H1 (cell line): ENCODE results near the gene ZNF598. TPM values are rescaled to one million over a fixed set of nuclear protein-coding genes. Genes with fewer than 3 reads are reported as not detected.

Experiments used
- CTCF ChIA-PET: fragments of 300-600 bp; sonication (Branson Sonifier 250); formaldehyde crosslinking; loops from one replicate; lab custom pipeline; 2021; ENCODE audit not compliant: partially characterized antibody; lab: Charles Lee
- POLR2A ChIA-PET: fragments of 300-600 bp; sonication (Branson Sonifier 250); formaldehyde crosslinking; loops from one replicate; lab custom pipeline; 2021; ENCODE audit warnings: inconsistent platforms; ENCODE audit not compliant: partially characterized antibody; lab: Charles Lee
- DNase-seq, 2 experiments: peaks; one replicate each; pipeline versions ENCODE4 v3.0.0 to v3.0.0-alpha.2; 2010 to 2022; ENCODE audit warnings: low spot score in 2 of 2, low read depth in 1 of 2, mixed read lengths in 1 of 2
- FAIRE-seq: peaks from 2 replicates; lab custom pipeline; 2011; peaks lifted over from hg19 to GRCh38; lab: Jason Lieb, UNC
- H2AFZ ChIP-seq: 2 replicates; pipeline ENCODE4 v1.8.1; 2012; ENCODE audit warnings: low read length, inconsistent platforms
- H2AK5ac ChIP-seq: 2 replicates; pipeline ENCODE4 v1.6.1; 2013; ENCODE audit warnings: low read depth, low read length
- H2BK120ac ChIP-seq: replicated peaks from 2 replicates; pipeline ENCODE3; 2013; ENCODE audit warnings: low read depth, low read length, inconsistent platforms
- H2BK12ac ChIP-seq: 2 replicates; pipeline ENCODE4 v1.6.1; 2013; ENCODE audit warnings: low read depth, low read length
- H2BK15ac ChIP-seq: 2 replicates; pipeline ENCODE4 v1.6.1; 2013; ENCODE audit warnings: low read length
- H2BK20ac ChIP-seq: 2 replicates; pipeline ENCODE4 v1.6.1; 2013; ENCODE audit warnings: low read length
- H2BK5ac ChIP-seq: 2 replicates; pipeline ENCODE4 v1.6.1; 2013; ENCODE audit warnings: low read depth, low read length
- H3K14ac ChIP-seq: 2 replicates; pipeline ENCODE4 v1.6.1; 2013; ENCODE audit warnings: inconsistent platforms; ENCODE audit not compliant: insufficient read length
- H3K18ac ChIP-seq: 2 replicates; pipeline ENCODE4 v1.6.1; 2013; ENCODE audit warnings: low read length; ENCODE audit errors: extremely low read depth
- H3K23ac ChIP-seq: 2 replicates; pipeline ENCODE4 v1.6.1; 2013; ENCODE audit warnings: inconsistent platforms; ENCODE audit not compliant: insufficient read length
- H3K23me2 ChIP-seq: 2 replicates; pipeline ENCODE4 v1.6.1; 2013; ENCODE audit warnings: low read depth, low read length
- H3K27ac ChIP-seq: 2 replicates; pipeline ENCODE4 v1.6.1; 2011; ENCODE audit warnings: low read depth, low read length, inconsistent platforms
- H3K27me3 ChIP-seq, 4 experiments: replicated peaks in 1 of 4; 1 replicate in 1 of 4; 2 replicates in 3 of 4; pipeline versions ENCODE4 v1.6.1 to v1.8.1; 2011 to 2013; ENCODE audit warnings: low read length in 3 of 4, mild to moderate bottlenecking in 3 of 4, inconsistent platforms in 2 of 4, mixed read lengths in 2 of 4, moderate library complexity in 1 of 4; ENCODE audit not compliant: control insufficient read depth in 3 of 4, insufficient read depth in 3 of 4; ENCODE audit errors: extremely low read depth in 1 of 4
- H3K36me3 ChIP-seq, 4 experiments: 2 replicates each; pipeline versions ENCODE4 v1.6.1 to v1.8.1; 2011 to 2013; ENCODE audit warnings: mild to moderate bottlenecking in 4 of 4, low read length in 3 of 4, moderate library complexity in 2 of 4, control low read depth in 1 of 4, inconsistent platforms in 1 of 4; ENCODE audit not compliant: insufficient read depth in 4 of 4, control insufficient read depth in 2 of 4
- H3K4ac ChIP-seq: replicated peaks from 2 replicates; pipeline ENCODE3; 2013; ENCODE audit warnings: low read length, low read depth, mixed read lengths, inconsistent platforms; ENCODE audit not compliant: insufficient read length
- H3K4me1 ChIP-seq, 4 experiments: replicated peaks in 1 of 4; 1 replicate in 1 of 4; 2 replicates in 3 of 4; pipeline versions ENCODE4 v1.6.1 to v1.8.1; 2011 to 2013; ENCODE audit warnings: low read length in 3 of 4, inconsistent platforms in 2 of 4, mixed read lengths in 1 of 4; ENCODE audit not compliant: insufficient read depth in 4 of 4, control insufficient read depth in 3 of 4
- H3K4me2 ChIP-seq, 2 experiments: 2 replicates each; pipeline versions ENCODE4 v1.6.1 to v1.8.1; 2011 to 2013; ENCODE audit warnings: low read depth in 2 of 2, low read length in 2 of 2, control low read depth in 1 of 2, inconsistent platforms in 1 of 2, mild to moderate bottlenecking in 1 of 2; ENCODE audit not compliant: insufficient read depth in 1 of 2
- H3K4me3 ChIP-seq, 4 experiments: fragments of 200-600, 300-600 bp in 1 of 4; sonication (generic), shearing (Covaris generic), sonication (Bioruptor Twin) in 1 of 4; 2 replicates each; pipeline versions ENCODE4 v1.5.1 to v1.8.1; 2011 to 2016; ENCODE audit warnings: low read length in 4 of 4, low read depth in 3 of 4, control low read depth in 2 of 4, inconsistent platforms in 2 of 4, mild to moderate bottlenecking in 2 of 4, mixed read lengths in 1 of 4, moderate library complexity in 1 of 4; ENCODE audit not compliant: insufficient read depth in 2 of 4; ENCODE audit errors: extremely low read depth in 1 of 4
- H3K56ac ChIP-seq: replicated peaks from 2 replicates; pipeline ENCODE3; 2013; ENCODE audit warnings: low read depth, mild to moderate bottlenecking, mixed read lengths, low read length, inconsistent platforms; ENCODE audit not compliant: insufficient read length
- H3K79me1 ChIP-seq: 2 replicates; pipeline ENCODE4 v1.6.1; 2013; ENCODE audit warnings: low read depth, low read length, control low read depth
- H3K79me2 ChIP-seq, 2 experiments: 2 replicates each; pipeline versions ENCODE4 v1.6.1 to v1.8.1; 2012 to 2013; ENCODE audit warnings: low read length in 2 of 2, mild to moderate bottlenecking in 2 of 2, inconsistent platforms in 1 of 2; ENCODE audit not compliant: insufficient read depth in 2 of 2, control insufficient read depth in 1 of 2
- H3K9ac ChIP-seq, 4 experiments: replicated peaks in 1 of 4; 1 replicate in 1 of 4; 2 replicates in 3 of 4; pipeline versions ENCODE4 v1.6.1 to v1.8.1; 2011 to 2013; ENCODE audit warnings: low read depth in 3 of 4, low read length in 3 of 4, control low read depth in 2 of 4, mild to moderate bottlenecking in 2 of 4, moderate library complexity in 2 of 4, inconsistent platforms in 1 of 4; ENCODE audit errors: extremely low read depth in 1 of 4
- H3K9me3 ChIP-seq, 2 experiments: 2 replicates each; pipeline versions ENCODE4 v1.6.1 to v1.8.1; 2012 to 2013; ENCODE audit warnings: mild to moderate bottlenecking in 2 of 2, moderate library complexity in 2 of 2, control low read depth in 1 of 2, inconsistent platforms in 1 of 2, low read depth in 1 of 2, low read length in 1 of 2, mixed read lengths in 1 of 2; ENCODE audit not compliant: insufficient read depth in 2 of 2
- H4K20me1 ChIP-seq, 2 experiments: replicated peaks in 1 of 2; 2 replicates each; pipeline versions ENCODE3 to v1.8.1; 2011 to 2013; ENCODE audit warnings: inconsistent platforms in 2 of 2, low read length in 2 of 2, mild to moderate bottlenecking in 1 of 2; ENCODE audit not compliant: insufficient read depth in 2 of 2, control insufficient read depth in 1 of 2
- H4K5ac ChIP-seq: 2 replicates; pipeline ENCODE4 v1.6.1; 2013; ENCODE audit warnings: low read length, low read depth, mixed read lengths, inconsistent platforms; ENCODE audit not compliant: insufficient read length
- H4K8ac ChIP-seq: 2 replicates; pipeline ENCODE4 v1.8.0; 2013; ENCODE audit warnings: mild to moderate bottlenecking, moderate library complexity, low read length, inconsistent platforms; ENCODE audit not compliant: insufficient read depth; ENCODE audit errors: extremely low read depth
- H4K91ac ChIP-seq: replicated peaks from 2 replicates; pipeline ENCODE3; 2013; ENCODE audit warnings: low read length, mixed read lengths, inconsistent platforms; ENCODE audit not compliant: insufficient read length
- ASH2L ChIP-seq: fragments of 200-600, 300-600 bp; sonication (generic); IDR thresholded peaks from one replicate; pipeline ENCODE4 v1.7.1; 2017; ENCODE audit warnings: low read length
- CBX5 ChIP-seq: fragments of 300-800, 300-1000 bp; sonication (generic); IDR thresholded peaks from 2 replicates; pipeline ENCODE4 v1.7.1; 2016; ENCODE audit warnings: antibody characterized with exemption, low read length, low read depth
- E2F6 ChIP-seq: IDR thresholded peaks from 2 replicates; pipeline ENCODE4 v1.6.1; 2012; ENCODE audit warnings: inconsistent platforms
- EP300 ChIP-seq, 2 experiments: IDR thresholded peaks; 1 replicate in 1 of 2; 2 replicates in 1 of 2; pipeline ENCODE4 v1.6.1; 2011 to 2012; ENCODE audit warnings: low read depth in 2 of 2, low read length in 2 of 2, mild to moderate bottlenecking in 2 of 2, borderline replicate concordance in 1 of 2, inconsistent platforms in 1 of 2, moderate library complexity in 1 of 2
- JUND ChIP-seq: IDR thresholded peaks from 2 replicates; pipeline ENCODE4 v1.6.1; 2011; ENCODE audit warnings: mild to moderate bottlenecking, improper control_type of control experiment, low read length
- MAFK ChIP-seq: IDR thresholded peaks from 2 replicates; pipeline ENCODE4 v1.6.1; 2012; ENCODE audit warnings: low read depth, mild to moderate bottlenecking, improper control_type of control experiment, low read length
- PHF8 ChIP-seq: fragments of 200-600 bp; sonication (generic); conservative IDR thresholded peaks from 2 replicates; pipeline ENCODE4 v1.7.1; 2012; ENCODE audit warnings: low read depth, mild to moderate bottlenecking, inconsistent platforms, low read length, moderate library complexity
- SIRT6 ChIP-seq: IDR thresholded peaks from one replicate; pipeline ENCODE4 v1.7.1; 2012; ENCODE audit warnings: low read length, inconsistent platforms
- SP2 ChIP-seq: IDR thresholded peaks from 2 replicates; pipeline ENCODE4 v1.6.1; 2012; ENCODE audit warnings: mild to moderate bottlenecking, low read length, inconsistent platforms
- SP4 ChIP-seq: IDR thresholded peaks from 2 replicates; pipeline ENCODE4 v1.6.1; 2012; ENCODE audit warnings: low read length, inconsistent platforms
- YY1 ChIP-seq: IDR thresholded peaks from 2 replicates; pipeline ENCODE4 v1.6.1; 2011; ENCODE audit warnings: low read depth, mild to moderate bottlenecking, low read length
- ZNF274 ChIP-seq: IDR thresholded peaks from 2 replicates; pipeline ENCODE4 v1.7.0; 2012; ENCODE audit warnings: low read length, borderline replicate concordance; ENCODE audit errors: extremely low read depth
- WGBS, 2 experiments: shearing (Covaris generic) in 1 of 2; methylation state at CpG; one replicate each; pipeline versions ENCODE4 v1.1.6 to v1.1.7; 2013 to 2015; ENCODE audit warnings: low lambda C conversion rate in 2 of 2, mixed read lengths in 2 of 2, inconsistent platforms in 1 of 2, low coverage in 1 of 2, missing lambda C conversion rate in 1 of 2; ENCODE audit not compliant: insufficient replicate concordance in 2 of 2, insufficient coverage in 1 of 2, insufficient read length in 1 of 2; ENCODE audit errors: extremely low coverage in 1 of 2, missing lambda C conversion rate in 1 of 2; 5-methylcytosine and 5-hydroxymethylcytosine counted together
- polyA plus RNA-seq, 7 experiments: library from polyadenylated mRNA; depleted of rRNA in 3 of 7; stranded (reverse) in 5 of 7; unstranded in 2 of 7; fragments of >200 nt in 5 of 7; fragments of 200-250 nt in 2 of 7; gene quantifications; 1 replicate in 5 of 7; 2 replicates in 1 of 7; 4 replicates in 1 of 7; pipeline versions ENCODE4 v1.2.1 to v1.2.3, GENCODE V29; 2011 to 2013; ENCODE audit warnings: missing spikeins in 2 of 7, mixed read lengths in 2 of 7
- total RNA-seq: library from RNA; stranded (reverse); fragmentation: NEBNext Ultra II Directional; extraction: Animal tissue kit (Norgen Biotek cat#: 25700); gene quantifications from 2 replicates; pipeline ENCODE4 v1.2.1, GENCODE V29; 2021

The ZNF598 gene
- total and polyA plus RNA-seq, 2 of the 8 experiments (the other 6 are each of a cell fraction or from before 2014, with no cell fraction given), result 29.3 to 47.6 TPM

- no peak overlapping the region for H2BK12ac ChIP-seq
- H3K14ac ChIP-seq, result no peak overlapping the region
- no peak overlapping the region for H3K18ac ChIP-seq
- no peak overlapping the region for H3K4me3 ChIP-seq
- H3K79me1 ChIP-seq, result peaks cover 9% of the 10 kb centered on the region; the same call in 1 of the 2 replicates
- H3K27me3 ChIP-seq, result no peaks in the 10 kb centered on the region
- no peak overlapping the region; a peak in 1 of 7 replicates for H3K9ac ChIP-seq
- peaks cover 29 to 64% of the 10 kb centered on the region in 2 experiments for H4K20me1 ChIP-seq
- H2BK5ac ChIP-seq, result 0 out of 2 replicates have a peak overlapping the region, but pooled peaks have one; percentile 53
- H4K8ac ChIP-seq, result no peak overlapping the region; the same call in 1 of the 2 replicates
- H3K9me3 ChIP-seq, result no peaks in the 10 kb centered on the region
- H3K23me2 ChIP-seq, result peaks cover 8% of the 10 kb centered on the region; the same call in 1 of the 2 replicates
- no peak overlapping the region for H3K27ac ChIP-seq
- H3K23ac ChIP-seq, result no peak overlapping the region
- H2BK120ac ChIP-seq, result no peak overlapping the region
- no peak overlapping the region for H4K5ac ChIP-seq
- H3K36me3 ChIP-seq, result peaks cover 14 to 29% (median 24%) of the 10 kb centered on the region in 4 experiments
- no peak for FAIRE-seq
- H3K4me1 ChIP-seq, result peaks cover 0 to 33% (median 18%) of the 10 kb centered on the region in 4 experiments; a peak in 5 of 7 replicates
- peak overlapping the region in 1 of 2 experiments; percentile 63; a peak in 2 of 4 replicates for H3K4me2 ChIP-seq
- H3K4ac ChIP-seq, result no peak overlapping the region
- H2AFZ ChIP-seq, result no peak overlapping the region
- POLR2A ChIA-PET, result interaction anchor here (0.6 to 4.7 kb wide), 19 partner anchors 9 to 150 kb away, joined by 3 to 37 read pairs (median 5); partner anchors contain the start of genes NPW, RNF151, RPS2 and SYNGR3
- CTCF ChIA-PET, result interaction anchor here (0.6 to 4.3 kb wide), 29 partner anchors 8 to 147 kb away, joined by 3 to 55 read pairs (median 7); partner anchors contain the start of genes NPW, NTHL1, SYNGR3 and TSC2
- H2BK20ac ChIP-seq, result no peak overlapping the region
- no peak overlapping the region for H4K91ac ChIP-seq
- H3K79me2 ChIP-seq, result peaks cover 22 to 52% of the 10 kb centered on the region in 2 experiments; a peak in 3 of 4 replicates
- no peak overlapping the region for H2AK5ac ChIP-seq
- H2BK15ac ChIP-seq, result no peak overlapping the region
- H3K56ac ChIP-seq, result no peak overlapping the region
- 96% methylated on average over 28 of the region's 34 CpGs; no CpG with 5 or more reads in 1 of the 2 experiments for WGBS, 2 experiments
- no peak for DNase-seq
- TF ChIP-seq YY1 (no peak), ASH2L (no peak), E2F6 (no peak), EP300 (IDR thresholded peaks at IDR 0.05; ENCODE audit: borderline replicate concordance in 1 of 2, low read depth in 2 of 2, low read length in 2 of 2) (no peak), JUND (no peak), CBX5 (no peak), SP4 (no peak), SIRT6 (no peak), ZNF274 (no peak), SP2 (no peak), MAFK (no peak), PHF8 (no peak)
Observed at GRCh38 chr16:2004795-2005517, 4.7 kb downstream of the ZNF598 start.
